H1 (cell line): ENCODE data around the gene MBP.

Experiments
- ATF3 ChIP-seq: IDR thresholded peaks from 2 replicates; pipeline ENCODE4 v1.6.1; 2011; ENCODE audit warnings: low read depth, mild to moderate bottlenecking, low read length; ENCODE audit not compliant: insufficient read depth
- EP300 ChIP-seq, 2 experiments: IDR thresholded peaks; 1 replicate in 1 of 2; 2 replicates in 1 of 2; pipeline ENCODE4 v1.6.1; 2011 to 2012; ENCODE audit warnings: low read depth in 2 of 2, low read length in 2 of 2, mild to moderate bottlenecking in 2 of 2, borderline replicate concordance in 1 of 2, inconsistent platforms in 1 of 2, moderate library complexity in 1 of 2
- EZH2 ChIP-seq: fragments of 200-600 bp; sonication (generic); IDR thresholded peaks from 2 replicates; pipeline ENCODE4 v1.7.1; 2012; ENCODE audit warnings: low read depth, mild to moderate bottlenecking, moderate library complexity, low read length, inconsistent platforms; ENCODE audit not compliant: severe bottlenecking
- HDAC6 ChIP-seq: IDR thresholded peaks from one replicate; pipeline ENCODE4 v1.7.1; 2012; ENCODE audit warnings: low read depth, mild to moderate bottlenecking, inconsistent platforms, low read length, moderate library complexity
- SIN3A ChIP-seq, 2 experiments: IDR thresholded peaks in 1 of 2; conservative IDR thresholded peaks in 1 of 2; 2 replicates each; pipeline ENCODE4 v1.6.1; 2011 to 2012; ENCODE audit warnings: low read length in 2 of 2, improper control_type of control experiment in 1 of 2, low read depth in 1 of 2, mild to moderate bottlenecking in 1 of 2
- SUZ12 ChIP-seq: fragments of 200-600 bp; sonication (generic); IDR thresholded peaks from 2 replicates; pipeline ENCODE4 v1.6.1; 2012; ENCODE audit warnings: mild to moderate bottlenecking, inconsistent platforms, low read length, moderate library complexity, mixed read lengths
- TBP ChIP-seq: IDR thresholded peaks from 2 replicates; pipeline ENCODE4 v1.6.1; 2011; ENCODE audit warnings: low read depth, low read length, improper control_type of control experiment
- TEAD4 ChIP-seq: IDR thresholded peaks from 2 replicates; pipeline ENCODE4 v1.6.1; 2012; ENCODE audit warnings: low read depth, low read length, inconsistent platforms, mixed read lengths
- YY1 ChIP-seq: IDR thresholded peaks from 2 replicates; pipeline ENCODE4 v1.6.1; 2011; ENCODE audit warnings: low read depth, mild to moderate bottlenecking, low read length

GRCh38 chr18:77123320-77124231 lies 9.0 kb downstream of the MBP start:
- TF ChIP-seq YY1: no peak
- no peak for TF ChIP-seq SUZ12
- TF ChIP-seq EP300 (IDR thresholded peaks at IDR 0.05; ENCODE audit: borderline replicate concordance in 1 of 2, low read depth in 2 of 2, low read length in 2 of 2): no peak
- TF ChIP-seq TBP: no peak
- TF ChIP-seq TEAD4: no peak
- no peak for TF ChIP-seq EZH2
- TF ChIP-seq HDAC6: no peak
- TF ChIP-seq SIN3A (conservative IDR thresholded peaks at IDR 0.05 in 1 of 2, IDR thresholded peaks at IDR 0.05 in 1 of 2; ENCODE audit: low read depth in 1 of 2, low read length in 2 of 2): no peak
- TF ChIP-seq ATF3: no peak
